Astrocyte of the cerebellum (primary cell): Measurements from ENCODE around the gene TMEM117.

ENCODE experiments used
- DNase-seq: peaks from one replicate; pipeline ENCODE4 v3.0.0-alpha.2; 2011; ENCODE audit warnings: low read depth
- H3K4me3 ChIP-seq: 2 replicates; pipeline ENCODE4 v1.5.1; 2011; ENCODE audit warnings: mild to moderate bottlenecking, low read depth, low read length, moderate library complexity
- in situ Hi-C: cut with HindIII; loops from 2 replicates; pipeline ENCODE4 v1.10.0; 2017; ENCODE audit warnings: low sequenced_read_pairs
- TF ChIP-seq, protein P1 (sequence below): IDR thresholded peaks from 2 replicates; pipeline ENCODE4 v1.5.1; 2012; ENCODE audit warnings: low read length, low read depth, moderate library complexity, mild to moderate bottlenecking; ENCODE audit errors: missing control alignments

The TMEM117 gene

DNA sequence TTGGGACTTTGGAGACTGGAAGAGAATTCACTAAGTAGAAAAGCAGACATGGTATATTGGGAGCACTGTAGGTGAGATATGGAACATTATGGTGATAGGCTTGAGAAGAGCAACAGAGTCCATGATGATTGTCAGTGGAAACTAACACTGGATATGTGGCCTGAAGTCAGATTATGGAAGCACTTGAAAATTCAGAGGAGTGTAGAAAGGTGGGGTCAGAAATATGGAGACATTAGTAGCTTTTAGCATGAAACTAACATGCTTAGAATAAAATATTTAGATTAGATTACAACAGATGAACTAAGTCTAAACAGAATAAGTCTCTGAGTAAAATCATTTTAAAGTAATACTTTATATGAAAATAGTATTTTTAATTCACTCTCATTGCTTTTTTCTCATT, 499.1 kb downstream of the TMEM117 start:
- in situ Hi-C loops = no loop called here
- TF ChIP-seq, protein P1, sequence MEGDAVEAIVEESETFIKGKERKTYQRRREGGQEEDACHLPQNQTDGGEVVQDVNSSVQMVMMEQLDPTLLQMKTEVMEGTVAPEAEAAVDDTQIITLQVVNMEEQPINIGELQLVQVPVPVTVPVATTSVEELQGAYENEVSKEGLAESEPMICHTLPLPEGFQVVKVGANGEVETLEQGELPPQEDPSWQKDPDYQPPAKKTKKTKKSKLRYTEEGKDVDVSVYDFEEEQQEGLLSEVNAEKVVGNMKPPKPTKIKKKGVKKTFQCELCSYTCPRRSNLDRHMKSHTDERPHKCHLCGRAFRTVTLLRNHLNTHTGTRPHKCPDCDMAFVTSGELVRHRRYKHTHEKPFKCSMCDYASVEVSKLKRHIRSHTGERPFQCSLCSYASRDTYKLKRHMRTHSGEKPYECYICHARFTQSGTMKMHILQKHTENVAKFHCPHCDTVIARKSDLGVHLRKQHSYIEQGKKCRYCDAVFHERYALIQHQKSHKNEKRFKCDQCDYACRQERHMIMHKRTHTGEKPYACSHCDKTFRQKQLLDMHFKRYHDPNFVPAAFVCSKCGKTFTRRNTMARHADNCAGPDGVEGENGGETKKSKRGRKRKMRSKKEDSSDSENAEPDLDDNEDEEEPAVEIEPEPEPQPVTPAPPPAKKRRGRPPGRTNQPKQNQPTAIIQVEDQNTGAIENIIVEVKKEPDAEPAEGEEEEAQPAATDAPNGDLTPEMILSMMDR = no peak
- no peak for DNase-seq
- H3K4me3 ChIP-seq = no peak overlapping the region

DNA sequence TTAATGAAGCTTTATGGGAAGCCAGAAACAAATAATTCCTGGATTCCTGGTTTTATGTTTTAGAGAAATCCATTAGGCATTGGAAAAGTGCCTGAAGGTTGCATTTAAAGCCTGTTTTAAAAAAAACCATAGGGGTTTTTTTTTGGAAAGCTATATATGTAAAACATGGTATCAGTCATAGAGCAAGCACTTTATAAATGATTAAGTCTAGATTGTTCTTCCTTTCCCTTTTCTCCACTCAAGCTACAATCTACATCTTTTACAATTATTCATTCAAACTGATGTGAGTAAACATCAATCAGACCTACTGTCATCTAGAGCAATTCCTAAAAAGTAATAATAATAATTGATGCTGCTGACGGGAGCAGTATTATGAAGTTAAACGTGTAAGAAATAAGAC, 500.7 kb downstream of the TMEM117 start:
- no peak overlapping the region for H3K4me3 ChIP-seq
- no peak for DNase-seq
- TF ChIP-seq, protein P1 = no peak
- in situ Hi-C loops = no loop called here

- TF ChIP-seq, protein P1 = no peak
- no peak overlapping the region for H3K4me3 ChIP-seq
- no peak for DNase-seq
- in situ Hi-C loops = no loop called here
Measured at GRCh38 chr12:44342371-44342770, 506.5 kb downstream of the TMEM117 start.

DNA sequence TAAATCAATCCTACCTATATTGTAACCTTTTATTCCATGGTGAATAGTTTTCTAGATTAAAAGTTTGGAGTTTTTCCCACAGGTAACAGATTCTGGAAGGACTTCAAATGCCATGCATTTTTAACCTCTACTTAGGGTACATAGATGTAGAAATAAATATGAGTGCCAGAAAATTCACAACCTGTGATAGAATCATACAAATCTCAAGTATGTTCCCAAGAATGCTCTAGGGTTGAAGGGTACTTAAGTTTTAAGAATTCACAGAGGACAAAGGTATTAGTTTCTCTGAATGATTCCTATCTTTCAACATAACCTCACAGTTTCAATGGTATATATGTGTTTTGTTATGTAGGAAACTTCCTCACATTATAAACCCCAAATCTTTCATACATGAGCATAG, 511.3 kb downstream of the TMEM117 start:
- TF ChIP-seq, protein P1 = no peak
- in situ Hi-C loops = no loop called here
- no peak overlapping the region for H3K4me3 ChIP-seq
- DNase-seq = no peak

DNA sequence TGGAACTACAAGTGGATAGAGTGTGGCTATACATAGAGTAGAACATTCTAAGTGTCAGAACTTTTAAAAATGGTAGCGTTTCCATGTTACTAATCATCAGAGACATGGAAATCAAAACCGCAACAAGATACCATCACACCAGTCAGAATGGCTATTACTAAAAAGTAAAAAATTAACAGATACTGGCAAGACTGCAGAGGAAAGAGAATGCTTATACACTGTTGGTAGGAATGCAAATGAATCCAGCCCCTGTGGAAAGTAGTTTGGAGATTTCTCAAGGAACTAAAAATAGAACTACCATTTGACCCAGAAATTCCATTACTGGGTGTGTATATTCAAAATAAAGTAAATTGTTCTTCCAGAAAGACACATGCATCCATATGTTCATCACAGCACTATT, 521.6 kb downstream of the TMEM117 start:
- DNase-seq = no peak

GRCh38 chr12:44358636-44359035, 522.8 kb downstream of the TMEM117 start:
- no peak for DNase-seq

More for the DNA sequence above, 521.6 kb downstream of the TMEM117 start:
- in situ Hi-C loops = no loop called here
- TF ChIP-seq, protein P1 = no peak
- no peak overlapping the region for H3K4me3 ChIP-seq

More at GRCh38 chr12:44358636-44359035, 522.8 kb downstream of the TMEM117 start:
- in situ Hi-C loops = no loop called here
- H3K4me3 ChIP-seq = no peak overlapping the region
- TF ChIP-seq, protein P1 = no peak
